ENCODE data around the gene SMU1.

DNA sequence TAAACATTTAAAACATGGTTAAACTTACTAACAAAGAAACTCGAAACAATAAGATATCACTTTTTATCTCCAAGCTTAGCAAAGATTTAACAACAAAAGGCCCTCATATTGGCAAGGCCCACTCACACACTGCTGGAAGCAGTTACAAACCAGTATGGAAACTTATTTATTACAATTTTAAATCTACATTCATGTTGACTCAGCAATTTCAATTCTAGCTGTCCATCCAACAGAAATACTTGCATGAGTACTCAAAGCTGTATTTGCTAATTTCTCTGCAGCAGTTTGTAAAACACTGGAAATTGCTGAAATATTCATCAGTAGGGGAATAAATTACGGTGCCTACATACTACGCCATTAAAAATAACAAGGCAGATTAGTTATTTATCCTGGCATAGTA lies 54.2 kb downstream of the SMU1 start:
- TF ChIP-seq, protein P1, sequence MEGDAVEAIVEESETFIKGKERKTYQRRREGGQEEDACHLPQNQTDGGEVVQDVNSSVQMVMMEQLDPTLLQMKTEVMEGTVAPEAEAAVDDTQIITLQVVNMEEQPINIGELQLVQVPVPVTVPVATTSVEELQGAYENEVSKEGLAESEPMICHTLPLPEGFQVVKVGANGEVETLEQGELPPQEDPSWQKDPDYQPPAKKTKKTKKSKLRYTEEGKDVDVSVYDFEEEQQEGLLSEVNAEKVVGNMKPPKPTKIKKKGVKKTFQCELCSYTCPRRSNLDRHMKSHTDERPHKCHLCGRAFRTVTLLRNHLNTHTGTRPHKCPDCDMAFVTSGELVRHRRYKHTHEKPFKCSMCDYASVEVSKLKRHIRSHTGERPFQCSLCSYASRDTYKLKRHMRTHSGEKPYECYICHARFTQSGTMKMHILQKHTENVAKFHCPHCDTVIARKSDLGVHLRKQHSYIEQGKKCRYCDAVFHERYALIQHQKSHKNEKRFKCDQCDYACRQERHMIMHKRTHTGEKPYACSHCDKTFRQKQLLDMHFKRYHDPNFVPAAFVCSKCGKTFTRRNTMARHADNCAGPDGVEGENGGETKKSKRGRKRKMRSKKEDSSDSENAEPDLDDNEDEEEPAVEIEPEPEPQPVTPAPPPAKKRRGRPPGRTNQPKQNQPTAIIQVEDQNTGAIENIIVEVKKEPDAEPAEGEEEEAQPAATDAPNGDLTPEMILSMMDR (IDR thresholded peaks at IDR 0.05) = no peak
- TF ChIP-seq POLR2A (IDR thresholded peaks at IDR 0.05) = no peak
